NCI-H524 treated with DMSO at 0.1 percent for 48 hours (cell line): ENCODE data around the gene LDLR.
"Not testable (repeated sequence)": the region's sequence is repeated elsewhere in the genome, so short reads cannot be mapped to it uniquely, and the experiment has no call there.

Experiments used
- DNase-seq: peaks from one replicate; lab custom pipeline; 2025; lab: John Stamatoyannopoulos, UW

The LDLR gene

DNA sequence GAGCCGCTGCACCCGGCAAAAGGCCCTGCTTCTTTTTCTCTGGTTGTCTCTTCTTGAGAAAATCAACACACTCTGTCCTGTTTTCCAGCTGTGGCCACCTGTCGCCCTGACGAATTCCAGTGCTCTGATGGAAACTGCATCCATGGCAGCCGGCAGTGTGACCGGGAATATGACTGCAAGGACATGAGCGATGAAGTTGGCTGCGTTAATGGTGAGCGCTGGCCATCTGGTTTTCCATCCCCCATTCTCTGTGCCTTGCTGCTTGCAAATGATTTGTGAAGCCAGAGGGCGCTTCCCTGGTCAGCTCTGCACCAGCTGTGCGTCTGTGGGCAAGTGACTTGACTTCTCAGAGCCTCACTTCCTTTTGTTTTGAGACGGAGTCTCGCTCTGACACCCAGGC lies 17.2 kb downstream of the LDLR start:
- DNase-seq: no peak

DNA sequence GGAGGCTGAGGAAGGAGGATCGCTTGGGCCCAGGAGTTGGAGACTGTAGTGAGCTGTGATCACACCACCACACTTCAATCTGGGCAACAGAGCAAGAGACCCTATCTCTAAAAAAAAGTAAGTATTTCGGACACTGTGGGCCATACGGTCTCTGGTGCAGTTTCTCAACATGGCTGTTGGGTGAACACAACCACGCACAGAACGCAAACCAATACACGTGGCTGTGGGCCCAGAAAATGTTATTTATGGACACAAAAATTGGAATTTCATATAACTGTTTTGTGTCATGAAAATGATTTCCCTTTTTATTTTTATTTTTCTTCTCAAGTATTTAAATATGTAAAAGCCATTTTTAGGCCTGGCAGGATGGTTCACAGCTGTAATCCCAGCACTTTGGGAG lies 19.5 kb downstream of the LDLR start:
- DNase-seq: no peak

DNA sequence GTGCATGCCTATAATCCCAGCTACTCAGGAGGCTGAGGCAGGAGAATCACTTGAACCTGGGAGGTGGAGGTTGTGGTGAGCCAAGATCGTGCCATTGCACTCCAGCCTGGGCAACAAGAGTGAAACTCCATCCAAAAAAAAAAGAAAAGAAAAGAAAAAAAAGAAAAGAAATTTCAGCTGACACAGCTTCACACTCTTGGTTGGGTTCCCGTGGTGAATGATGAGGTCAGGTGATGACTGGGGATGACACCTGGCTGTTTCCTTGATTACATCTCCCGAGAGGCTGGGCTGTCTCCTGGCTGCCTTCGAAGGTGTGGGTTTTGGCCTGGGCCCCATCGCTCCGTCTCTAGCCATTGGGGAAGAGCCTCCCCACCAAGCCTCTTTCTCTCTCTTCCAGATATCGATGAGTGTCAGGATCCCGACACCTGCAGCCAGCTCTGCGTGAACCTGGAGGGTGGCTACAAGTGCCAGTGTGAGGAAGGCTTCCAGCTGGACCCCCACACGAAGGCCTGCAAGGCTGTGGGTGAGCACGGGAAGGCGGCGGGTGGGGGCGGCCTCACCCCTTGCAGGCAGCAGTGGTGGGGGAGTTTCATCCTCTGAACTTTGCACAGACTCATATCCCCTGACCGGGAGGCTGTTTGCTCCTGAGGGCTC lies 22.0 kb downstream of the LDLR start:
- DNase-seq: no peak

DNA sequence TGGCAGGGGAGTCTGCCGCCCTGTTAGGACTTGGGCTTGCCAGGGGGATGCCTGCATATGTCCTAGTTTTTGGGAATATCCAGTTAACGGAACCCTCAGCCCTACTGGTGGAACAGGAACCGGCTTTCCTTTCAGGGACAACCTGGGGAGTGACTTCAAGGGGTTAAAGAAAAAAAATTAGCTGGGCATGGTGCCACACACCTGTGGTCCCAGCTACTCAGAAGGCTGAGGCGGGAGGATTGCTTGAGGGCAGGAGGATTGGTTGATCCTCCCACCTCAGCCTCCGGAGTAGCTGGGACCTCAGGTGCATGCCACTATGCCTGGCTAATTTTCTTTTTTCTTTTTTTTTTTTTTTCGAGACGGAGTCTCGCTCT lies 22.5 kb downstream of the LDLR start:
- DNase-seq: no peak

DNA sequence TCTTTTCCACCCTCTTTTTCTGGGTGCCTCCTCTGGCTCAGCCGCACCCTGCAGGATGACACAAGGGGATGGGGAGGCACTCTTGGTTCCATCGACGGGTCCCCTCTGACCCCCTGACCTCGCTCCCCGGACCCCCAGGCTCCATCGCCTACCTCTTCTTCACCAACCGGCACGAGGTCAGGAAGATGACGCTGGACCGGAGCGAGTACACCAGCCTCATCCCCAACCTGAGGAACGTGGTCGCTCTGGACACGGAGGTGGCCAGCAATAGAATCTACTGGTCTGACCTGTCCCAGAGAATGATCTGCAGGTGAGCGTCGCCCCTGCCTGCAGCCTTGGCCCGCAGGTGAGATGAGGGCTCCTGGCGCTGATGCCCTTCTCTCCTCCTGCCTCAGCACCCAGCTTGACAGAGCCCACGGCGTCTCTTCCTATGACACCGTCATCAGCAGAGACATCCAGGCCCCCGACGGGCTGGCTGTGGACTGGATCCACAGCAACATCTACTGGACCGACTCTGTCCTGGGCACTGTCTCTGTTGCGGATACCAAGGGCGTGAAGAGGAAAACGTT lies 24.0 kb downstream of the LDLR start:
- no peak for DNase-seq

DNA sequence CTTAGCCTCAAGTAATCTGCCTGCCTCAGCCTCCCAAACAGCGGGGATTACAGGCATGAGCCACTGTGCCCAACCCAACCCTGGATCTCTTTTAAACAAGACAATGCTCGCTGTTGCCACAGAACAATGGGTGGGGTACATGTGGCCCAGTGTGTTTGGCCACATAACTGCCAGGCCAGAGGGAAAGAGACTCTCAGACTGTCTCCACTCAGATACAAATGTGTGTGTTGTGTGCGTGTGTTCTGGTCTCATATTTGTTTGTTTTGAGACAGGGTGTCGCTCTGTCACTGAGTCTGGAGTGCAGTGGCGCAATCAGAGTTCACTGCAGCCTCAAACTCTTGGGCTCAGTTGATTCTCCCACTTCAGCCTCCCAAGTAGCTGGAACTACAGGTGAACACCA lies 25.8 kb downstream of the LDLR start:
- DNase-seq: no peak

DNA sequence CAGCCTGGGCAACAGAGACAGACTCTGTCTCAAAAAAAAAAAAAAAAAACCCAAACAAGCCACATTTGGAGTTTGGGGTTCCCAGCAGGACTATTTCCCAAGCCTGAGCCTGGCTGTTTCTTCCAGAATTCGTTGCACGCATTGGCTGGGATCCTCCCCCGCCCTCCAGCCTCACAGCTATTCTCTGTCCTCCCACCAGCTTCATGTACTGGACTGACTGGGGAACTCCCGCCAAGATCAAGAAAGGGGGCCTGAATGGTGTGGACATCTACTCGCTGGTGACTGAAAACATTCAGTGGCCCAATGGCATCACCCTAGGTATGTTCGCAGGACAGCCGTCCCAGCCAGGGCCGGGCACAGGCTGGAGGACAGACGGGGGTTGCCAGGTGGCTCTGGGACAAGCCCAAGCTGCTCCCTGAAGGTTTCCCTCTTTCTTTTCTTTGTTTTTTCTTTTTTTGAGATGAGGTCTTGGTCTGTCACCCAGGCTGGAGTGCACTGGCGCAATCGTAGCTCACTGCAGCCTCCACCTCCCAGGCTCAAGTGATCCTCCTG lies 26.7 kb downstream of the LDLR start:
- no peak for DNase-seq

DNA sequence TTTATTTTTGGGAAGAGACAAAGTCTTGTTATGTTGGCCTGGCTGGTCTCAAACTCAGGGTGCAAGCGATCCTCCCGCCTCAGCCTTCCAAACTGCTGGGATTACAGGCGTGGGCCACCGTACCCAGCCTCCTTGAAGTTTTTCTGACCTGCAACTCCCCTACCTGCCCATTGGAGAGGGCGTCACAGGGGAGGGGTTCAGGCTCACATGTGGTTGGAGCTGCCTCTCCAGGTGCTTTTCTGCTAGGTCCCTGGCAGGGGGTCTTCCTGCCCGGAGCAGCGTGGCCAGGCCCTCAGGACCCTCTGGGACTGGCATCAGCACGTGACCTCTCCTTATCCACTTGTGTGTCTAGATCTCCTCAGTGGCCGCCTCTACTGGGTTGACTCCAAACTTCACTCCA lies 27.2 kb downstream of the LDLR start:
- no peak for DNase-seq

DNA sequence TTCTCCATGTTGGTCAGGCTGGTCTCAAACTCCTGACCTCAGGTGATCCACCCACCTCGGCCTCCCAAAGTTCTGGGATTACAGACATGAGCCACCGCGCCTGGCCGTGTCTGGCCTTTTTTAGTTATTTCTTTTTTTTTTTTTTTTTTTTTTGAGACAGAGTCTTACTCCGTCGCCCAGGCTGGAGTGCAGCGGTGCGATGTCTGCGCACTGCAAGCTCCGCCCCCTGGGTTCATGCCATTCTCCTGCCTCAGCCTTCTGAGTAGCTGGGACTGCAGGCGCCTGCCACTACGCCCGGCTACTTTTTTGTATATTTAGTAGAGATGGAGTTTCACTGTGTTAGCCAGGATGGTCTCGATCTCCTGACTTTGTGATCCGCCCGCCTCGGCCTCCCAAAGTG lies 32.7 kb downstream of the LDLR start:
- DNase-seq: not testable (repeated sequence)

DNA sequence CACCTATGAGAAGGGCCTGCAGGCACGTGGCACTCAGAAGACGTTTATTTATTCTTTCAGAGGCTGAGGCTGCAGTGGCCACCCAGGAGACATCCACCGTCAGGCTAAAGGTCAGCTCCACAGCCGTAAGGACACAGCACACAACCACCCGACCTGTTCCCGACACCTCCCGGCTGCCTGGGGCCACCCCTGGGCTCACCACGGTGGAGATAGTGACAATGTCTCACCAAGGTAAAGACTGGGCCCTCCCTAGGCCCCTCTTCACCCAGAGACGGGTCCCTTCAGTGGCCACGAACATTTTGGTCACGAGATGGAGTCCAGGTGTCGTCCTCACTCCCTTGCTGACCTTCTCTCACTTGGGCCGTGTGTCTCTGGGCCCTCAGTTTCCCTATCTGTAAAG lies 33.9 kb downstream of the LDLR start:
- no peak for DNase-seq

DNA sequence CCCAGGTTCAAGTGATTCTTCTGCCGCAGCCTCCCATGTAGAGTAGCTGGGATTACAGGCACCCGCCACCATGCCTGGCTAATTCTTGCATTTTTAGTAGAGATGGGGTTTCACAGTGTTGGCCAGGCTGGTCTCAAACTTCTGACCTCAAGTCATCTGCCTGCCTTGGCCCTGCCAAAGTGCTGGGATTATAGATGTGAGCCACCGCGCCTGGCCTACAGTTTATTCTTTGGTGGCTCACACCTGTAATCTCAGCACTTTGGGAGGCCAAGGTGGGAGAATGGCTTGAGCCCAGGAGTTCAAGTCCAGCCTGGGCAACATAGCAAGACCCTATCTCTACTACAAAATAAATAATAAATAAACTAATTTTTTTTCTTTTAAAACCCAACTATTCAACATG lies 34.9 kb downstream of the LDLR start:
- not testable (repeated sequence) for DNase-seq

DNA sequence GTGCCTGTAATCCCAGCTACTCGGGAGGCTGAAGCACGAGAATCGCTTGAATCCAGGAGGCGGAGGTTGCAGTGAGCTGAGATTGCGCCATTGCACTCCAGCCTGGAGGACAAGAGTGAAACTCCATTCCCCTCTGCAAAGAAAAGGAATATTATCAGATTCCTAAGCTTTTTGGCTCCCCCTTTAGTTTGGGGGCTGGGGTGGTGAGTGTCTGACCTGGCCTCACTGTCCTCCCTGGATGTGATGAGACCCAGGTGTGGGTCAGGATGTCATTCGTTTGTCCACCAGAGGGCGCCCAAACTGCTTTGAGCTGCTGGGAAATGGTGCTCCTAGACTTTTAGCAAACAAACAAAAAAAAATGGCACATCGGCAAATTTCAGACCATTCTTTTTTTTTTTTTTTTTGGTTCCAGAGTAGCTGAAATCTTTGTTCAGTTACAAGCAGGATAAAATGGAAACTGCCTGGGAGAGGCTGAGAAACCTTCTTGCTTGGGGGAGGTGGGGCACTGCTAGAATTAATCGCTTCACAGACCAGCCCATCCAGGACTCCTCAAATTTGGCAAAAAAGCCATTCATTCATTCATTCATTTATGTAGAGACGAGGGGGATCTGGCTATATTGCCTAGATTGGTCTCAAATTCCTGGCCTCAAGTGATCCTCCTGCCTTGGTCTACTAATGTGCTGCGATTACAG lies 36.9 kb downstream of the LDLR start:
- no peak for DNase-seq

DNA sequence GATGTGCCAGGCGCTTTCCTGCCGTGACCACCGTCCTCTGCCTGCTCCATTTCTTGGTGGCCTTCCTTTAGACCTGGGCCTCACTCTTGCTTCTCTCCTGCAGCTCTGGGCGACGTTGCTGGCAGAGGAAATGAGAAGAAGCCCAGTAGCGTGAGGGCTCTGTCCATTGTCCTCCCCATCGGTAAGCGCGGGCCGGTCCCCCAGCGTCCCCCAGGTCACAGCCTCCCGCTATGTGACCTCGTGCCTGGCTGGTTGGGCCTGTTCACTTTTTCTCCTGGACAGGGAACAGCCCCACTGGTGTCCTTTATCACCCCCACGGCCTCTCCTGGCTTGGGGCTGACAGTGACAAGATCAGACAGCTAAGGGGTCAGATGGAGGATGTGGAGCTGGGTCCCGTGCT lies 38.6 kb downstream of the LDLR start:
- no peak for DNase-seq

DNA sequence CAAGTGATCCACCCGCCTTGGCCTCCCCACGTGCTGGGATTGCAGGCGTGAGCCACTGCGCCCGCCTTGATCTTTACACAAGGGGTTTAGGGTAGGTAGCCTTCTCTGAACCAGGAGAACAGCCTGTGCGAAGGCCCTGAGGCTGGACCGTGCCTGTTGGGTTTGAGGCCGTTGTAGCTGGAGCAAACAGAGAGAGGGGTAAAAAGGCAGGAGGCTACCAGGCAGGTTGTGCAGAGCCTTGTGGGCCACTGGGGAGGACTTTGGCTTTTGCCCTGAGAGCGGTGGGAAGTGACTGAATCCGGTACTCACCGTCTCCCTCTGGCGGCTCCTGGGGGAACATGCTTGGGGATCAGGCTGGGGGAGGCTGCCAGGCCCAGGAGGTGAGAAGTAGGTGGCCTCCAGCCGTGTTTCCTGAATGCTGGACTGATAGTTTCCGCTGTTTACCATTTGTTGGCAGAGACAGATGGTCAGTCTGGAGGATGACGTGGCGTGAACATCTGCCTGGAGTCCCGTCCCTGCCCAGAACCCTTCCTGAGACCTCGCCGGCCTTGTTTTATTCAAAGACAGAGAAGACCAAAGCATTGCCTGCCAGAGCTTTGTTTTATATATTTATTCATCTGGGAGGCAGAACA lies 41.7 kb downstream of the LDLR start:
- DNase-seq: peak; percentile 26

DNA sequence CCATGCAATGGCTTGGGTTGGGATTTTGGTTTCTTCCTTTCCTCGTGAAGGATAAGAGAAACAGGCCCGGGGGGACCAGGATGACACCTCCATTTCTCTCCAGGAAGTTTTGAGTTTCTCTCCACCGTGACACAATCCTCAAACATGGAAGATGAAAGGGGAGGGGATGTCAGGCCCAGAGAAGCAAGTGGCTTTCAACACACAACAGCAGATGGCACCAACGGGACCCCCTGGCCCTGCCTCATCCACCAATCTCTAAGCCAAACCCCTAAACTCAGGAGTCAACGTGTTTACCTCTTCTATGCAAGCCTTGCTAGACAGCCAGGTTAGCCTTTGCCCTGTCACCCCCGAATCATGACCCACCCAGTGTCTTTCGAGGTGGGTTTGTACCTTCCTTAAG lies 42.2 kb downstream of the LDLR start:
- DNase-seq: no peak

DNA sequence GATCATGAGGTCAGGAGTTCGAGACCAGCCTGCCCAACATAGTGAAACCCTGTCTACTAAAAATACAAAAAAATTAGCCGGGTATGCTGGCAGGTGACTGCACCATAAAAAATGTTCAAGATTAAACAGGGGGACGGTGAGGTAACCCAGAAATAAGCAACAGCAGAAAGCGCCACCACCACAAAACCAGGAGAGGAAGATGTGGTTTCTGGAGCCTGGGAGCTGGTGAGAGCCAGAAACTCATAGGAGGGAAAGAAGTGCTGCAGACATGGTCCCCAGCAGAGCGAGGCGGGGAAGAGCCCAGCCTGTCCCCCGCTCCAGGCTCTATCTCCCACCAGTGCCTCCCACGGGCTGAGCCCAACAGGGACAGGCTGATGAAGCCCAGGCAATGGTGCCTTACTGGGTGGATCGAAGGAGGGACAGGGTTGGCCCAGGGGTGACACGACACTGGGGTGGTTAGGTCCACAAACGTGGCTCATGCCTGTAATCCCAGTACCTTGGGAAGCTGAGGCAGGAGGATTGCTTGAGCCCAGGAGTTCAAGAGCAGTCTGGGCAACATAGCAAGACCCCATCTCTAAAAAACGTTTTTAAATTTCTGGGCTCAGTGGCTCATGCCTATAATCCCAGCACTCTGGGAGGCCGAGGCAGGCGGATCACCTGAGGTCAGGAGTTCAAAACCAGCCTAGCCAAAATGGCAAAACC lies 47.3 kb downstream of the LDLR start:
- DNase-seq: no peak

DNA sequence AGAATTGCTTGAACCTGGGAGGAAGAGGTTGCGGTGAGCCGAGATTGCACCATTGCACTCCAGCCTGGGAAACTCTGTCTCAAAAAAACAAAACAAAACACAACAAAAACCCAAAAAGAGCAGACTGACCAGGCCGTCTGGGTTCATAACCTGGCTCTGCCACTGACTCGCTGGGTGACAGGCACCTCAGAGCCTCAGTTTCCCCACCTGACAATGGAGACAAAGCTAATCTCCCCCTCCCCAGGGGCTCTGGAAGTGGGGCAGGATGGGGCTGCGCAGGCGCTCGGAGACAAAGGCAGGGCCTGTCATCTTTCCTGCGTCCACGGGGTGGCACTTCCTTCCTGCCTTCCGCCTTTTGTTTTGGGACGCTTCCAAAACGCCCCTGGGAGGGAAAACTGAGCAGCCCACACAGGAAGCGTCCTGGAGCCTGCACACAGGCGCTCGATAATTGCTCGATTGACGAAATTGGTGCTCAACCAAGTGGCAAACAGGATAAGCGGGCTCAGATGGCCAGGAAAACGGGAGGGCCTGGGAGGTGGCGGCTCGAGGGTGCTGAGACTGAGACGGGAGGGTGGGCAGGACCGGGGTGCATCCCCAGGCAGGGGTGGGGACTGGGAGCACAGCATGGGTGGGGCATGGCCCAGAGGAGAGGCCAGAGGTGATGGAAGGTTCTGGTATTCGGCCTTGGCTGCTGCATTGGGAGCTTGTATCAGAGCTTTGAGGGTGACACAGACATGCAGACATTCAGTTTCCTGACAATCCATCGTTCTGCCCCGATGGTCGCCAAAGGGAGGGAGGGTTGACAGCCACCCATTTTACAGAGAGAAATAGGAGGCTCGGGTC lies 48.5 kb downstream of the LDLR start:
- no peak for DNase-seq

DNA sequence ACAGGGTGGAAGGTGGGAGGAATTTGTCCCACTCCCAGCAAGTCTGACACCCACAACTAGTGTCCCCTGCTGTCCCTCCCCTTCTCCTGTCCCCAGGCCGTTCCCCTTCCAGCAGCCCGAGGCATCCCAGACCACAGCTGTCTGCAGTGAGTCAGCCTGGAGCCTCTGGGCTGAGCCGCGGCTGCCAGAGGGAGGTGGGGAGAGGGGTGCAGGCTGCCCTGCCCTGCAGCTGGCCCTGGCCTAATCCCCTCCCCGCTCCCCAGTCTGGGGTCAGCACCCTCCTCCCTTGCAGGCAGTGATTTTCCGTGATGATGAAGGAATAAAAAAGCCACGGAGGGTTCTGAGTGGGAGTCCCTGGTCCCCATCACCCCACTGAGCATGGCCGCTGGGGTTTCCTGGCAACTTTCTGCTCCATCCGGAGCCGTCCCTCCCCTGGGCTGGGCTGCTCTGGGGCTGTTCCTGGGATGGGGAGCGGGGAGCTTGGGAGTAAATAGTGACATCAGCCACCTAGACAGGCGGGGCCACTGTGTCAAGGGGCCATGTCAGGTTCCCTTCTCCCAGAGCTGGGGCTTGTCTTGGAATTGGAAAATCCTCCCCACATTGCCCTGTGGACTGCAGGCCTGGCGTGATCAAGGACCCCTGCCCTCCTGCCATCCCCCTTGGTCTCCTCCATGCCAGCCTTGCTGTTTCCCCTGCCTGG lies 49.5 kb downstream of the LDLR start:
- no peak for DNase-seq

DNA sequence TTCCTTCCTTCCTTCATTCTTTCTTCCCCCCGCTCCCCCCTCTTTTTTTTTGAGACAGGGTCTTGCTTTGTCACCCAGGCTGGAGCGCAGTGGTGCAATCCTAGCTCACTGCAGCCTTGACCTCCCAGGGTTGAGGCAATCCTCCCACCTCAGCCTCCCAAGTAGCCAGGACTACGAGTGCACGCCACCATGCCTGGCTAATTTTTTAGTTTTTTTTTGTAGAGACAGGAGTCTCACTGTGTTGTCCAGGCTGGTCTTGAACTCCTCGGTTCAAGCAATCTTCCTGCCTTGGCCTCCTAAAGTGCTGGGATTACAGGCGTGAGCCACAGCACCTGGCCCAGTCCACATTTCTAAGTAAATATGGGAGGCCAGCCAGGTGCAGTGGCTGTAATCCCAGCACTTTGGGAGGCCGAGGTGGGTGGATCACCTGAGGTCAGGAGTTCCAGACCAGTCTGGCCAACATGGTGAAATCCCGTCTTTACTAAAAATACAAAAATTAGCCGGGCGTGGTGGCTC lies 50.8 kb downstream of the LDLR start:
- DNase-seq: not testable (repeated sequence)

DNA sequence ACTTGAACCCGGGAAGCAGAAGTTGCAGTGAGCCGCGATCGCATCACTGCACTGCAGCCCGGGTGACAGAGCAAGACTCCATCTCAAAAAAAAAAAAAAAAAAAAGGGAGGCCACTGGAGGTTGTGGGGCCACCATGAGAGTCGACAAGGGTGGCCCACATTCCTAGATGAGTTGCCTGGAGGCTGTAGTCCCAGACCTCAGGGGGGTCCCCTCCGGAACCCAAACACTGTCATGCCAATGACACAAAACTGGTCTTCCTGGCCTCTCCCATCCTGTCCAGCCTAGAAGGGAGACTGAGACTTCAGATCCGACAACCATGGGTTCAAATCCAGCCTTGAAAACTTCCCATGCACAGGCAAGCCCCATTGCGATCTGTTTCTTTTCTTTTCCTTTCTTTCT lies 51.6 kb downstream of the LDLR start:
- no peak for DNase-seq
